GM23338 (cell line): Measurements from ENCODE around the gene GSTT2B. TPM values are rescaled to one million over a fixed set of nuclear protein-coding genes. Genes with fewer than 3 reads are reported as not detected.

Experiments used
- ATAC-seq: fragments of 200-7000 bp; cut with Tn5 transposase; 3 replicates; pipeline ENCODE4 v1.9.1; 2020
- DNase-seq: peaks from one replicate; pipeline ENCODE4 v3.0.0-alpha.2; 2015; ENCODE audit warnings: low spot score
- H2AFZ ChIP-seq: fragments of 200-600 bp; sonication (generic); 2 replicates; pipeline ENCODE4 v1.8.0; 2016; ENCODE audit warnings: antibody characterized with exemption, mild to moderate bottlenecking, moderate library complexity
- H3F3A ChIP-seq: fragments of 200-600 bp; sonication (generic); replicated peaks from 2 replicates; pipeline ENCODE4 v1.8.0; 2017; ENCODE audit warnings: antibody characterized with exemption, mixed run types, low read depth
- H3K27ac ChIP-seq: fragments of 200-600 bp; sonication (generic); 2 replicates; pipeline ENCODE4 v1.6.1; 2016; ENCODE audit warnings: low read depth
- H3K27me3 ChIP-seq: fragments of 200-600 bp; sonication (generic); 2 replicates; pipeline ENCODE4 v1.8.0; 2016; ENCODE audit warnings: mild to moderate bottlenecking, mixed run types, moderate library complexity; ENCODE audit not compliant: insufficient read depth
- H3K36me3 ChIP-seq: fragments of 200-600 bp; sonication (generic); 2 replicates; pipeline ENCODE4 v1.8.0; 2016; ENCODE audit warnings: mild to moderate bottlenecking; ENCODE audit not compliant: insufficient read depth
- H3K4me1 ChIP-seq: fragments of 200-600 bp; sonication (generic); 2 replicates; pipeline ENCODE4 v1.8.0; 2016; ENCODE audit warnings: mild to moderate bottlenecking, moderate library complexity; ENCODE audit not compliant: insufficient read depth
- H3K4me2 ChIP-seq: fragments of 200-600 bp; sonication (generic); 2 replicates; pipeline ENCODE4 v1.7.1; 2017; ENCODE audit warnings: mixed run types
- H3K4me3 ChIP-seq: fragments of 200-600 bp; sonication (generic); 2 replicates; pipeline ENCODE4 v1.6.1; 2016; ENCODE audit warnings: mixed run types
- H3K79me2 ChIP-seq: fragments of 200-600 bp; sonication (generic); replicated peaks from 2 replicates; pipeline ENCODE4 v1.8.0; 2017; ENCODE audit warnings: mild to moderate bottlenecking; ENCODE audit not compliant: insufficient read depth
- H3K9me2 ChIP-seq: fragments of 200-600 bp; sonication (generic); 2 replicates; pipeline ENCODE4 v1.8.0; 2017; ENCODE audit not compliant: insufficient read depth
- H4K20me1 ChIP-seq: fragments of 200-600 bp; sonication (generic); replicated peaks from 2 replicates; pipeline ENCODE4 v1.8.0; 2017; ENCODE audit warnings: mild to moderate bottlenecking; ENCODE audit not compliant: insufficient read depth
- H3K27ac Mint-ChIP-seq: 2 replicates; pipeline ENCODE4 v1.8.0; 2020; ENCODE audit warnings: inconsistent platforms, mild to moderate bottlenecking, moderate library complexity, mixed read lengths
- H3K27me3 Mint-ChIP-seq: 3 replicates; pipeline ENCODE4 v1.8.0; 2022; ENCODE audit warnings: low read depth, mild to moderate bottlenecking, moderate library complexity, mixed read lengths, inconsistent platforms; ENCODE audit not compliant: insufficient read depth, poor library complexity
- H3K36me3 Mint-ChIP-seq: 3 replicates; pipeline ENCODE4 v1.8.0; 2021; ENCODE audit warnings: low read depth, mild to moderate bottlenecking, inconsistent platforms, moderate library complexity, mixed read lengths
- H3K4me1 Mint-ChIP-seq: 3 replicates; pipeline ENCODE4 v1.8.0; 2020; ENCODE audit warnings: mild to moderate bottlenecking, inconsistent platforms, mixed read lengths
- H3K4me3 Mint-ChIP-seq: 3 replicates; pipeline ENCODE4 v1.8.0; 2021; ENCODE audit warnings: moderate library complexity, mild to moderate bottlenecking, inconsistent platforms, mixed read lengths
- H3K9me3 Mint-ChIP-seq: 3 replicates; pipeline ENCODE4 v1.8.0; 2020; ENCODE audit warnings: moderate library complexity, mild to moderate bottlenecking, inconsistent platforms, mixed read lengths
- CREB1 ChIP-seq: fragments of 250-450 bp; sonication (Bioruptor Pico); IDR thresholded peaks from 2 replicates; pipeline ENCODE4 v1.5.0; 2020; ENCODE audit warnings: low read depth, mild to moderate bottlenecking, moderate library complexity
- ETS1 ChIP-seq: IDR thresholded peaks from 2 replicates; pipeline ENCODE4 v1.6.1; 2016; ENCODE audit warnings: antibody characterized with exemption
- JUNB ChIP-seq: IDR thresholded peaks from one replicate; pipeline ENCODE4 v1.6.1; 2016; ENCODE audit warnings: antibody characterized with exemption; ENCODE audit not compliant: unreplicated experiment
- REST ChIP-seq: IDR thresholded peaks from one replicate; pipeline ENCODE4 v1.6.1; 2018; ENCODE audit warnings: antibody characterized with exemption; ENCODE audit not compliant: unreplicated experiment
- STAT1 ChIP-seq: IDR thresholded peaks from one replicate; pipeline ENCODE4 v1.6.1; 2016; ENCODE audit warnings: antibody characterized with exemption; ENCODE audit not compliant: unreplicated experiment
- polyA plus RNA-seq: library from polyadenylated mRNA; unstranded; fragments of >200 nt; fragmentation: Nextera tagmentation; extraction: Ambion mirVana; gene quantifications from 2 replicates; pipeline ENCODE4 v1.2.1, GENCODE V29; 2016
- total RNA-seq: library from RNA; depleted of rRNA; stranded (reverse); fragments of >200 nt; shearing (Covaris generic); gene quantifications from 2 replicates; pipeline ENCODE4 v1.2.3, GENCODE V29; 2014
- TF ChIP-seq, protein P1 (sequence below), 2 experiments: fragments of 200-600 bp in 1 of 2; sonication (generic) in 1 of 2; conservative IDR thresholded peaks; 2 replicates each; pipeline versions ENCODE4 v1.5.1 to v1.6.1; 2016 to 2017; ENCODE audit warnings: antibody characterized with exemption in 2 of 2, low read depth in 2 of 2, mild to moderate bottlenecking in 2 of 2, moderate library complexity in 1 of 2

Gene GSTT2B
- total and polyA plus RNA-seq, 2 experiments from 2014 or later = 5.7 to 17.2 TPM

DNA sequence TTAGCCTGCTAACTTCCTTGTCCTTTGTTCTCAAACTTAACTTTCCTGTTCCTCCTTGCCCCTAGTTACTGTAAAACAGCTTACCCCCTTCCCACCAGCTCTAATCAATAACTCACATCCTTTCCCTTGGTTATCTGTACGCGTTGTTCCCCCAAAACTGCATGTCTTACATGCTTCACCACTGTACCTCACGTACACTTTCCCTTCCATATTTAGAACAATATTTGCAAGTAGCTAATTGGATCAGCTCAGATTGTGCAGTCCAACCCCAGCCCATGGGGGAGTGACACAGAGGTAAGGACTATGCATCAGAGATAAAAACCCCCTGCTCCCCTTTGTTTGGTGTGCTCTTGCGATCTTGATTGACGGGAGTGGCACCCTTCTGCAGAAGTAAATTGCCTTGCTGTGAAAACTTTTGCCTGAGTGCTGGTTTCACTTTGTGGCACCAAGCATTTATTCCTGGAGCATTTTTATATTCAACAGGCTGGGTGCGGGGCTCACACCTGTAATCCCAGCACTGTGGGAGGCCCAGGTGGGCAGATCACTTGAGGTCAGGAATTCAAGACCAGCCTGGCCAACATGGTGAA lies 35.9 kb downstream of the GSTT2B start:
- no peaks in the 10 kb centered on the region for H3K79me2 ChIP-seq
- Mint-ChIP-seq H3K27me3 (peaks cover 1% of the 10 kb centered on the region), H3K4me3 (no peak overlapping the region), H3K36me3 (peaks cover 61% of the 10 kb centered on the region), H3K27ac (no peak overlapping the region), H3K9me3 (peaks cover 38% of the 10 kb centered on the region), H3K4me1 (no peaks in the 10 kb centered on the region)
- no peaks in the 10 kb centered on the region for H3F3A ChIP-seq
- no peaks in the 10 kb centered on the region for H3K9me2 ChIP-seq
- peaks cover 3% of the 10 kb centered on the region; the same call in 1 of the 2 replicates for H4K20me1 ChIP-seq
- H3K4me2 ChIP-seq = no peak overlapping the region
- peaks cover 8% of the 10 kb centered on the region for H3K36me3 ChIP-seq
- TF ChIP-seq CREB1 (CRISPR knock-in tag) (no peak), JUNB (no peak), REST (no peak)
- TF ChIP-seq, protein P1, sequence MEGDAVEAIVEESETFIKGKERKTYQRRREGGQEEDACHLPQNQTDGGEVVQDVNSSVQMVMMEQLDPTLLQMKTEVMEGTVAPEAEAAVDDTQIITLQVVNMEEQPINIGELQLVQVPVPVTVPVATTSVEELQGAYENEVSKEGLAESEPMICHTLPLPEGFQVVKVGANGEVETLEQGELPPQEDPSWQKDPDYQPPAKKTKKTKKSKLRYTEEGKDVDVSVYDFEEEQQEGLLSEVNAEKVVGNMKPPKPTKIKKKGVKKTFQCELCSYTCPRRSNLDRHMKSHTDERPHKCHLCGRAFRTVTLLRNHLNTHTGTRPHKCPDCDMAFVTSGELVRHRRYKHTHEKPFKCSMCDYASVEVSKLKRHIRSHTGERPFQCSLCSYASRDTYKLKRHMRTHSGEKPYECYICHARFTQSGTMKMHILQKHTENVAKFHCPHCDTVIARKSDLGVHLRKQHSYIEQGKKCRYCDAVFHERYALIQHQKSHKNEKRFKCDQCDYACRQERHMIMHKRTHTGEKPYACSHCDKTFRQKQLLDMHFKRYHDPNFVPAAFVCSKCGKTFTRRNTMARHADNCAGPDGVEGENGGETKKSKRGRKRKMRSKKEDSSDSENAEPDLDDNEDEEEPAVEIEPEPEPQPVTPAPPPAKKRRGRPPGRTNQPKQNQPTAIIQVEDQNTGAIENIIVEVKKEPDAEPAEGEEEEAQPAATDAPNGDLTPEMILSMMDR (conservative IDR thresholded peaks at IDR 0.05; ENCODE audit: low read depth in 2 of 2) = no peak
- ATAC-seq = no peak
- H3K27ac ChIP-seq = no peak overlapping the region
- no peaks in the 10 kb centered on the region for H3K4me1 ChIP-seq
- no peaks in the 10 kb centered on the region for H3K27me3 ChIP-seq
- H3K4me3 ChIP-seq = no peak overlapping the region
- no peak for DNase-seq
- H2AFZ ChIP-seq = no peak overlapping the region

DNA sequence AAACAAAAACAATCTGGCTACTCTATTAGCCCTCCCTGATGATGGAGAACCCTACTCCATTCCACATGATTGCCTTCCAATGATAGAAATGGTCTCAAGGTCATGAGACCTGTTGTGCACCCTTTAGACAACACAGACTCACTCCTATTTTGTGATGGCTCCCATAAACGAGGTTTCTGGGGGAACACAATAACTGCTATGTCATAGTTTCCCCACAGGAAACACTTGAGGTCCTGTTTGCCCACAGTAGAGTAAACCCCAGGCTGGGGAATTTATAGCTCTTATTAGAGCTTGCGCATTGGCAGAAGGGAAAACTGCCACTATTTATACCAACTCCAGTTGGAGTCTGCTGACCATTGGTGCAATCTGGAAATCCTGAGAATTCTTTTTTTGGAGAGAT lies 38.1 kb downstream of the GSTT2B start:
- Mint-ChIP-seq H3K9me3 (peaks cover 36% of the 10 kb centered on the region), H3K4me3 (no peak overlapping the region), H3K4me1 (no peaks in the 10 kb centered on the region), H3K36me3 (peaks cover 47% of the 10 kb centered on the region), H3K27me3 (no peaks in the 10 kb centered on the region), H3K27ac (no peak overlapping the region)
- Histone ChIP-seq H3K27me3 (no peaks in the 10 kb centered on the region), H3K4me2 (no peak overlapping the region), H3K9me2 (no peaks in the 10 kb centered on the region), H3K79me2 (no peaks in the 10 kb centered on the region), H3K27ac (no peak overlapping the region), H3K36me3 (peaks cover 8% of the 10 kb centered on the region; the same call in 1 of the 2 replicates), H3K4me1 (no peaks in the 10 kb centered on the region), H2AFZ (no peak overlapping the region), H3K4me3 (no peak overlapping the region), H3F3A (no peaks in the 10 kb centered on the region), H4K20me1 (no peaks in the 10 kb centered on the region; the same call in 1 of the 2 replicates)
- DNase-seq (no peak), ATAC-seq (no peak)
- TF ChIP-seq JUNB = no peak
- no peak for TF ChIP-seq STAT1
- no peak for TF ChIP-seq ETS1
- no peak for TF ChIP-seq REST
